Stomach (tissue), 9 donors: ENCODE results near the gene SRSF4. TPM values are rescaled to one million over a fixed set of nuclear protein-coding genes. Genes with fewer than 3 reads are reported as not detected.

ENCODE experiments used
- DNase-seq, 2 donors: peaks; one replicate each; pipeline versions ENCODE4 v3.0.0 to v3.0.0-alpha.2; 2013 to 2019
- H3K27ac ChIP-seq, 5 donors: fragments of 200-600 bp in 4 of 5; sonication (generic) in 4 of 5; one replicate each; pipeline ENCODE4 v1.5.1; 2013 to 2019; ENCODE audit warnings: mild to moderate bottlenecking in 1 of 5, moderate library complexity in 1 of 5
- H3K27me3 ChIP-seq, 3 donors: fragments of 200-600 bp; sonication (generic); one replicate each; pipeline ENCODE4 v1.5.1; 2017 to 2019; ENCODE audit warnings: mixed run types in 1 of 3
- H3K36me3 ChIP-seq, 4 donors: fragments of 200-600 bp; sonication (generic); 1 replicate in 3 of 4; 2 replicates in 1 of 4; pipeline ENCODE4 v1.5.1; 2016 to 2019
- H3K4me1 ChIP-seq, 4 donors: fragments of 200-600 bp; sonication (generic); one replicate each; pipeline ENCODE4 v1.5.1; 2016 to 2019
- H3K4me3 ChIP-seq, 4 donors: fragments of 200-600 bp; sonication (generic) in 3 of 4; one replicate each; pipeline ENCODE4 v1.5.1; 2016 to 2019; ENCODE audit warnings: mild to moderate bottlenecking in 1 of 4
- H3K9me3 ChIP-seq, 4 donors: fragments of 200-600 bp; sonication (generic); one replicate each; pipeline ENCODE4 v1.5.1; 2016 to 2019
- CTCF ChIP-seq, 7 experiments: fragments of 450-650 bp in 4 of 7; fragments of 200-600 bp in 3 of 7; sonication (generic) in 3 of 7; IDR thresholded peaks; one replicate each; pipeline ENCODE4 v1.5.1; 2016 to 2019; ENCODE audit warnings: antibody characterized with exemption in 7 of 7, control low read depth in 2 of 7, mild to moderate bottlenecking in 1 of 7
- EP300 ChIP-seq: sonication (generic); formaldehyde crosslinking; IDR thresholded peaks from one replicate; pipeline ENCODE4 v1.6.1; 2017; ENCODE audit warnings: antibody characterized with exemption
- POLR2A ChIP-seq, 4 donors: fragments of 450-650 bp; IDR thresholded peaks; one replicate each; pipeline ENCODE4 v1.6.1; 2016; ENCODE audit warnings: antibody characterized with exemption in 4 of 4, control low read depth in 2 of 4, mild to moderate bottlenecking in 1 of 4, moderate library complexity in 1 of 4
- POLR2AphosphoS5 ChIP-seq, 3 donors: sonication (generic); formaldehyde crosslinking; IDR thresholded peaks; one replicate each; pipeline ENCODE4 v1.6.1; 2016; ENCODE audit warnings: antibody characterized with exemption in 3 of 3
- WGBS, 5 donors: extraction: QIAGEN DNeasy Blood & Tissue Kit in 3 of 5; methylation state at CpG; one replicate each; pipeline versions ENCODE4 v1.1.5 to v1.1.7; 2013 to 2018; 5-methylcytosine and 5-hydroxymethylcytosine counted together
- intact Hi-C: fragments of 100-400 bp; cut with DNase I; formaldehyde crosslinking; loops from one replicate; pipeline ENCODE4 v1.15.1; 2023; ENCODE audit warnings: low total_unique reads
- polyA plus RNA-seq, 3 donors: library from polyadenylated mRNA; stranded (reverse); fragments of 200-250 nt; gene quantifications; one replicate each; pipeline ENCODE4 v1.2.3, GENCODE V29; 2013
- total RNA-seq, 5 donors: library from RNA; depleted of rRNA; stranded (reverse); fragments of >200 nt; gene quantifications; one replicate each; pipeline versions ENCODE4 v1.1.0 to v1.2.3, GENCODE V29; 2014 to 2016
- donor health status: healthy with polysubstance abuse.
- donor health status: Bipolar disorder and iron deficiency.
- donor health status: healthy.

The SRSF4 gene
- total and polyA plus RNA-seq, 8 donors, result 25.1 to 328 (median 53.1) TPM

GRCh38 chr1:29208442-29208841 is 26.7 kb upstream of the SRSF4 start:
- intact Hi-C loops, result loop anchor here (10.0 kb wide), 1 partner anchor 324 kb away; no protein-coding TSS in a partner anchor
- 21 to 47% (median 32%) methylated on average over 4 of the region's 4 CpGs for WGBS, 5 donors
- TF ChIP-seq EP300 (no peak), POLR2AphosphoS5 (IDR thresholded peaks at IDR 0.05) (no peak), POLR2A (IDR thresholded peaks at IDR 0.05) (no peak)
- Histone ChIP-seq H3K9me3 (no peaks in the 10 kb centered on the region), H3K4me3 (no peak overlapping the region), H3K27ac (no peak overlapping the region), H3K4me1 (peaks cover 0 to 13% (median 3%) of the 10 kb centered on the region in 4 donors), H3K27me3 (no peaks in the 10 kb centered on the region), H3K36me3 (peaks cover 16 to 83% (median 72%) of the 10 kb centered on the region in 4 donors)
- DNase-seq, result peak in 1 of 2 donors; percentile 51

GRCh38 chr1:29202584-29203340 is 21.1 kb upstream of the SRSF4 start:
- peaks cover 5 to 84% (median 75%) of the 10 kb centered on the region in 4 donors for H3K36me3 ChIP-seq
- peaks cover 9 to 18% (median 11%) of the 10 kb centered on the region in 4 donors for H3K4me1 ChIP-seq
- H3K27me3 ChIP-seq, result no peaks in the 10 kb centered on the region
- WGBS, 5 donors, result 22 to 26% (median 22%) methylated on average over 14 of the region's 14 CpGs
- DNase-seq, result peak; percentile 97 to 98
- no peaks in the 10 kb centered on the region for H3K9me3 ChIP-seq
- TF ChIP-seq EP300 (no peak), POLR2A (IDR thresholded peaks at IDR 0.05) (no peak), POLR2AphosphoS5 (IDR thresholded peaks at IDR 0.05) (peak; percentile 63 to 98 (median 70)), CTCF (IDR thresholded peaks at IDR 0.05) (peak in 6 of 7 experiments; percentile 87 to 97 (median 96))
- peak overlapping the region; percentile 9 to 87 (median 77) for H3K27ac ChIP-seq
- intact Hi-C loops, result loop anchor here (10.0 kb wide), 1 partner anchor 318 kb away; no protein-coding TSS in a partner anchor
- no peak overlapping the region for H3K4me3 ChIP-seq

DNA sequence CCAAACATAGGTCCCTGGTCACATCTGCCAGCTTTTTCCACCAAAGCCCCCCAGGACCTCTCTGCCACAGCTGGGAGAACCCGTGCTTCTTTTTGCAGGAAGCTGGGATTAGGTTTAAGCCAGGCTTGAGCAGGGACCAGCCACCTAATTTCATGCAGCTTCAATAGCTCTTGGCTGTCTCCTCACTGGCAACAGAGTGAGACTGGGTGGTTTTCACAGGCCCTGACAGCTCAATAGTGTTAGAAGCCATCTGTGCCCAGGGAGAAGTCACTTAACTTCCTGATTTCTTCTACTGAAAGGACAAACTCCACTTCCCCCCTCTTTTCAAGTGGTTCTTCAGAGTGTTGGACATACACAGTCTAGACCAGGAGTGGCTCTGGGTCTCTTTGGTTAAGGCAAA is 20.4 kb upstream of the SRSF4 start:
- peak overlapping the region in 4 of 5 donors; percentile 74 to 87 (median 80) for H3K27ac ChIP-seq
- no peak overlapping the region for H3K4me3 ChIP-seq
- TF ChIP-seq CTCF (IDR thresholded peaks at IDR 0.05) (no peak), EP300 (no peak), POLR2A (IDR thresholded peaks at IDR 0.05) (no peak), POLR2AphosphoS5 (IDR thresholded peaks at IDR 0.05) (no peak)
- 50 to 90% (median 65%) methylated on average over 1 of the region's 1 CpG for WGBS, 5 donors
- no peaks in the 10 kb centered on the region for H3K9me3 ChIP-seq
- peaks cover 5 to 89% (median 81%) of the 10 kb centered on the region in 4 donors for H3K36me3 ChIP-seq
- intact Hi-C loops, result loop anchor here (10.0 kb wide), 1 partner anchor 317 kb away; no protein-coding TSS in a partner anchor
- no peaks in the 10 kb centered on the region for H3K27me3 ChIP-seq
- H3K4me1 ChIP-seq, result peaks cover 9 to 18% (median 11%) of the 10 kb centered on the region in 4 donors
- peak in 1 of 2 donors; percentile 30 for DNase-seq

GRCh38 chr1:29201595-29202051 is 19.9 kb upstream of the SRSF4 start:
- no peak for TF ChIP-seq POLR2A (IDR thresholded peaks at IDR 0.05)
- peaks cover 9 to 18% (median 11%) of the 10 kb centered on the region in 4 donors for H3K4me1 ChIP-seq
- no peaks in the 10 kb centered on the region for H3K9me3 ChIP-seq
- no peaks in the 10 kb centered on the region for H3K27me3 ChIP-seq
- WGBS, 5 donors, result 84 to 91% (median 90%) methylated on average over 6 of the region's 6 CpGs
- H3K27ac ChIP-seq, result peak overlapping the region; percentile 33 to 87 (median 77)
- DNase-seq, result no peak
- H3K36me3 ChIP-seq, result peaks cover 5 to 89% (median 80%) of the 10 kb centered on the region in 4 donors
- H3K4me3 ChIP-seq, result no peak overlapping the region
- intact Hi-C loops, result loop anchor here (10.0 kb wide), 1 partner anchor 317 kb away; no protein-coding TSS in a partner anchor

DNA sequence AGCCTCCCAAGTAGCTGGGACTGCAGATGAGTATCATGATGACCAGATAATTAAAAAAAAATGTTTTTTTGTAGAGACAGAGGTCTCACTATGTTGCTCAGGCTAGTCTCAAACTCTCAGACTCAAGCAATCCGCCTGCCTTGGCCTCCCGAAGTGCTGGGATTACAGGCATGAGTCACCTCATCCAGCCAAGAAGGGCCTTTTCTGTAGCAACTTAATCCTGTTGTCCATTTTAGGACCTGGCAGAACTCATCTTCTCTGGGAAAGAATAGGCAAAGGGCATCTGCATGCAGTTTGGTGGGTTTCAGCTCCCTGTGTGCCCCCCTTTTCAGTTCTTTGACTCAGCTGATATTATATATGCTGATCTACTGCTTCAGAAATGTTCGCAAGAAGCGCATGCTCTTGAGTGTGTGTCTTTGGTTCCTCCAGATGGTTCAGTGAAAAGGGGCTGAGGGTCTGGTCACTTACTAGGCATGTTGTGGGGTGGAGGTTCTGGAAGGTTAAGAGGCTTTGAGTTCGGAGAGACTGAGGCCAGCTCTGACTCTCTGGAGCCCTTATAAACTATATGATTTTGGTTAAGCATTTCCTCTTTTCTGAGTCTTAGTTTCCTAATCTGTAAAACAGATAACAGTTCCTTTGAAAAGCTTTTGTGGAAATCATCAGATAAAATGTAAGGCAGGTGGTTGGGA is 19.4 kb upstream of the SRSF4 start:
- Histone ChIP-seq H3K27me3 (no peaks in the 10 kb centered on the region), H3K36me3 (peaks cover 5 to 89% (median 77%) of the 10 kb centered on the region in 4 donors), H3K4me1 (peaks cover 9 to 18% (median 11%) of the 10 kb centered on the region in 4 donors), H3K9me3 (no peaks in the 10 kb centered on the region), H3K4me3 (no peak overlapping the region), H3K27ac (peak overlapping the region in 4 of 5 donors; percentile 74 to 87 (median 80))
- 82 to 95% (median 90%) methylated on average over 5 of the region's 5 CpGs for WGBS, 5 donors
- intact Hi-C loops, result loop anchor here (10.0 kb wide), 1 partner anchor 316 kb away; no protein-coding TSS in a partner anchor
- DNase-seq, result no peak
- no peak for TF ChIP-seq CTCF (IDR thresholded peaks at IDR 0.05)
